Type B pancreatic cell (in vitro differentiated cells): Measurements from ENCODE around the gene TBCE. TPM values are rescaled to one million over a fixed set of nuclear protein-coding genes. Genes with fewer than 3 reads are reported as not detected.
"Not testable (repeated sequence)": the region's sequence is repeated elsewhere in the genome, so short reads cannot be mapped to it uniquely, and the experiment has no call there.

Experiments
- DNase-seq: peaks from one replicate; pipeline ENCODE4 v3.0.0; 2021; ENCODE audit warnings: mixed read lengths; ENCODE audit not compliant: unreplicated experiment; ENCODE audit errors: extremely low spot score
- H3K27ac Mint-ChIP-seq: 2 replicates; pipeline ENCODE4 v1.8.0; 2021; ENCODE audit warnings: mild to moderate bottlenecking, mixed read lengths
- H3K27me3 Mint-ChIP-seq: 2 replicates; pipeline ENCODE4 v1.8.0; 2021; ENCODE audit warnings: mixed read lengths
- H3K36me3 Mint-ChIP-seq: 2 replicates; pipeline ENCODE4 v1.8.0; 2021; ENCODE audit warnings: mixed read lengths
- H3K4me1 Mint-ChIP-seq: one replicate; pipeline ENCODE4 v1.8.0; 2021; ENCODE audit warnings: mixed read lengths; ENCODE audit not compliant: unreplicated experiment
- H3K4me3 Mint-ChIP-seq: 2 replicates; pipeline ENCODE4 v1.8.0; 2021; ENCODE audit warnings: mild to moderate bottlenecking, mixed read lengths
- H3K9me3 Mint-ChIP-seq: 2 replicates; pipeline ENCODE4 v1.8.0; 2021; ENCODE audit warnings: mixed read lengths
- total RNA-seq: library from RNA; stranded (reverse); gene quantifications from 2 replicates; pipeline ENCODE4 v1.2.1, GENCODE V29; 2021; ENCODE audit warnings: low replicate concordance
- TF ChIP-seq, protein P1 (sequence below): fragments of 200-600 bp; sonication (generic); conservative IDR thresholded peaks from 2 replicates; pipeline ENCODE4 v1.5.0; 2021; ENCODE audit warnings: antibody characterized with exemption, mild to moderate bottlenecking

TBCE gene
- total RNA-seq, 1 donor from 2014 or later, result 30.3 TPM

DNA sequence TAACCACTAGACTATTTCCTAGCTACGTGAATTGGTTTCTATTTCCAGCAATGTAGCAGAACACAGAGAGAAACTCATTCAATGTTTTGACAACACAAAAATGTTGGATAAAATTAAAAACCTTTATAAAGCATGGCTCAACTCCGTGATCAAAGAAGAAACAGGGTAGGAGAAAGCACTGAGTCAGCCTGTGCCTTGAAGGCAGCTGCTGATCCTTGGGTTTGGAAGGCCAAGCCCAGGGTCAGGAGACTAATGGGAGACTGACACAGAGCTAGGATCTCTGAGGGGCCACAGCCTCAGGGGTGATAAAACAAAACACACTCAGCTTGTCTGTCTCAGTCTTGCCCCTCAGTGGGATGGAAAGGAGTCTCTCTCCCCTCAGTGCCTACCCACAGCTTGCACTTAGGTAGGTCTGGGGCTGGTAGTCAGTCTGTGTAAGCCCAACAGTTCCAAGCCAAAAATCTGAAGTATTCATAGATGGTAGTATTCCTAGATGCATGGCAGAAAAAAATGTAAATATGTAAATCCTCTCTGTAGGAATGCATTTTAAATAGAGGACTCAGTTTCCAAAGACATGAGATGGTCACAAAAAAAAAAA is 83.8 kb downstream of the TBCE start:
- Mint-ChIP-seq H3K27ac (peak overlapping the region; percentile 68), H3K27me3 (no peaks in the 10 kb centered on the region), H3K36me3 (peaks cover 21% of the 10 kb centered on the region), H3K4me1 (no peaks in the 10 kb centered on the region), H3K9me3 (no peaks in the 10 kb centered on the region), H3K4me3 (no peak overlapping the region)
- no peak for DNase-seq
- TF ChIP-seq, protein P1, sequence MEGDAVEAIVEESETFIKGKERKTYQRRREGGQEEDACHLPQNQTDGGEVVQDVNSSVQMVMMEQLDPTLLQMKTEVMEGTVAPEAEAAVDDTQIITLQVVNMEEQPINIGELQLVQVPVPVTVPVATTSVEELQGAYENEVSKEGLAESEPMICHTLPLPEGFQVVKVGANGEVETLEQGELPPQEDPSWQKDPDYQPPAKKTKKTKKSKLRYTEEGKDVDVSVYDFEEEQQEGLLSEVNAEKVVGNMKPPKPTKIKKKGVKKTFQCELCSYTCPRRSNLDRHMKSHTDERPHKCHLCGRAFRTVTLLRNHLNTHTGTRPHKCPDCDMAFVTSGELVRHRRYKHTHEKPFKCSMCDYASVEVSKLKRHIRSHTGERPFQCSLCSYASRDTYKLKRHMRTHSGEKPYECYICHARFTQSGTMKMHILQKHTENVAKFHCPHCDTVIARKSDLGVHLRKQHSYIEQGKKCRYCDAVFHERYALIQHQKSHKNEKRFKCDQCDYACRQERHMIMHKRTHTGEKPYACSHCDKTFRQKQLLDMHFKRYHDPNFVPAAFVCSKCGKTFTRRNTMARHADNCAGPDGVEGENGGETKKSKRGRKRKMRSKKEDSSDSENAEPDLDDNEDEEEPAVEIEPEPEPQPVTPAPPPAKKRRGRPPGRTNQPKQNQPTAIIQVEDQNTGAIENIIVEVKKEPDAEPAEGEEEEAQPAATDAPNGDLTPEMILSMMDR, result no peak

DNA sequence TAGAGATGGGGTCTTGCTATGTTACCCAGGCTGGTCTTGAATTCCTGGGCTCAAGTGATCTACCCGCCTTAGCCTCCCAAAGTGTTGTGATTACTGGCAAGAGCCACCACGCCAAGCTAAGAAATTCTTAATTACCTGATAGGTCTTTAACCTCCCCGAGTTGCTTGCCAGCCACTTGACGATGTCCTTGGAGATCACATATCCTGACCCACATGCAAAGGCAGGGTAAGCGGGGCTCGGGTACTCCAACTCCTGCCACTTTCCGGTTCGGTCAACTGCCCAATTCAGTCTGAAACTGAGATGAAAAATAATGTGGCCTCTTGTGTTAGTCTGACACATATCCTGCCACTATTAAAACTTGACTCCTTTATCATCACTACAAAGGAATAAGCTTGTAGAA is 86.8 kb downstream of the TBCE start:
- Mint-ChIP-seq H3K4me1 (no peaks in the 10 kb centered on the region), H3K36me3 (peaks cover 17% of the 10 kb centered on the region), H3K27me3 (no peaks in the 10 kb centered on the region), H3K9me3 (no peaks in the 10 kb centered on the region), H3K4me3 (no peak overlapping the region), H3K27ac (no peak overlapping the region)
- DNase-seq, result no peak
- TF ChIP-seq, protein P1, result no peak

DNA sequence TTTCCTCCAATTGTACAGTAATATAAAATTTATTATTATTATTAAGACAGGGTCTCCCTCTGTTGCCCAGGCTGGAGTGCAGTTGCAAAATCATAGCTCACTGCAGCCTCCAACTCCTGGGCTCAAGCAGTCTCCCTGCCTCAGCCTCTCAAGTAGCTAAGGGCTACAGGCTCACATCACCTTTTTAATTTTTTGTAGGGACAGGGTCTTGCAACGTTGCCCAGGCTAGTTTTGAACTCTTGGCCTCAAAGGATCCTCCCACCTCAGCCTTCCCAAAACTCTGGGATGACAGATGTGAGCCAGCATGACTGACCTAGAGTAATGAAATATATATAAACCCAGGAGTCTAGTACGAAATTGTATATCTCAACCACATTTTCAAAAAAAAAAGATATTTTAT is 87.9 kb downstream of the TBCE start:
- H3K4me3 Mint-ChIP-seq, result no peak overlapping the region
- H3K4me1 Mint-ChIP-seq, result no peaks in the 10 kb centered on the region
- peaks cover 10% of the 10 kb centered on the region for H3K36me3 Mint-ChIP-seq
- H3K27me3 Mint-ChIP-seq, result no peaks in the 10 kb centered on the region
- DNase-seq, result no peak
- TF ChIP-seq, protein P1, result no peak
- H3K9me3 Mint-ChIP-seq, result no peaks in the 10 kb centered on the region
- no peak overlapping the region for H3K27ac Mint-ChIP-seq

DNA sequence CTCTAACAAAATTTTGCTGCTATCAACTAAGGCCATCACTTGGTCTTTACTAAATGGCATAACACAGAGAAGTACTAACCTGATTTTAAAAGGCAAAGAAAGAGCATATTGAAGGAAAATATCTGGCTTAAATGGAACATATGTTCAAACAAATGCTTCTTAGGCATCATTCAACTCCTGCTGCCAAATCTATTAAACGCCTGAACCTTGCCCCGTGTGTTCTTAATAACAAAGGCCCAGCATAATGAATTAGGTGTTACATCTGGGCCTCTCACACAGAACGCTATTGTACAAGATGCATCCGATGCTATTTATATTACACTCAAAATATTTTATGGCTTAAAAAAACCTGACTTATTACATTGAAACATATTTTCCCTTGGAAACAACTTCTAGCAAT is 88.6 kb downstream of the TBCE start:
- TF ChIP-seq, protein P1, result no peak
- H3K36me3 Mint-ChIP-seq, result peaks cover 5% of the 10 kb centered on the region
- no peaks in the 10 kb centered on the region for H3K9me3 Mint-ChIP-seq
- H3K4me3 Mint-ChIP-seq, result no peak overlapping the region
- no peaks in the 10 kb centered on the region for H3K4me1 Mint-ChIP-seq
- no peak overlapping the region for H3K27ac Mint-ChIP-seq
- H3K27me3 Mint-ChIP-seq, result no peaks in the 10 kb centered on the region
- no peak for DNase-seq

DNA sequence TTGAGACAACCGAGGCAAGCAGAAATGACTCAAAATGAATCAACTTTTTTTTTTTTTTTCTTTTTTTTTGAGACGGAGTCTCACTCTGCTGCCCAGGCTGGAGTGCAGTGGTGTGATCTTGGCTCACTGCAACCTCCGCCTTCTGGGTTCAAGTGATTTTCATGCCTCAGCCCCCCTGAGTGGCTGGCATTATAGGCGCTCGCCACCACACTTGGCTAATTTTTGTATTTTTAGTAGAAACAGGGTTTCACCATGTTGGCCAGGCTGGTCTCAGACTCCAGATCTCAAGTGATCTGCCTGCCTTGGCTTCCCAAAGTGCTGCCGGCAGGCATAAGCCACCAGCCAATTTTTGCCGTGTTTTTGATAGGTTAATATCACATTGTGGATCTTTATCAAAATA is 90.6 kb downstream of the TBCE start:
- H3K4me1 Mint-ChIP-seq, H3K36me3 Mint-ChIP-seq, H3K4me3 Mint-ChIP-seq, H3K27ac Mint-ChIP-seq, H3K27me3 Mint-ChIP-seq, DNase-seq, H3K9me3 Mint-ChIP-seq: not testable (repeated sequence)

DNA sequence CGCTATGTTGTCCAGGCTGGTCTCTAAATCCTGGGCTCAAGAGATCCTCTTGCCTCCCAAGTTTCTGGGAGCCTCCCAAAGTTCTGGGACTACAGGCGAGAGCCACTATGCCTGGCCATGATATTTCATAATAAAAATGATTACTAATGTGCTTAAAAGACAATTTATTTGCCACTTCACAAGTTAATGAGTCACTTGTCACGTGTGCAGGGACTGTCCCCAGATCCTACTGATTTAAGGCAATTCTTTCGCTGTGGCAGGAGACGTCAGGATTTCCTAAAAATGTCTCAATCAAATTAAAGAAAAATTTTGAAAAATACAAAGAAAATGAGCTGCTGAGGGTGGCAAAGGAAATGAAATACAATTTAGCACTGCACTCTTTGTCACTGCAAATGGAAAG is 93.5 kb downstream of the TBCE start:
- Mint-ChIP-seq H3K27ac (no peak overlapping the region), H3K36me3 (peaks cover 21% of the 10 kb centered on the region), H3K27me3 (no peaks in the 10 kb centered on the region), H3K9me3 (no peaks in the 10 kb centered on the region), H3K4me3 (no peak overlapping the region), H3K4me1 (no peaks in the 10 kb centered on the region)
- TF ChIP-seq, protein P1, result no peak
- DNase-seq, result no peak
